Measurements from ENCODE around the gene DPM3. TPM values are rescaled to one million over a fixed set of nuclear protein-coding genes. Genes with fewer than 3 reads are reported as not detected.

DPM3 gene
- total RNA-seq, 3 donors from 2014 or later = 76.3 to 106 (median 78.4) TPM

GRCh38 chr1:155182052-155182550 is 41.8 kb upstream of the DPM3 start:
- no peak for TF ChIP-seq CTCF (IDR thresholded peaks at IDR 0.05)
- Histone ChIP-seq H3K9me3 (no peaks in the 10 kb centered on the region), H3K36me3 (ENCODE audit: low read depth) (no peaks in the 10 kb centered on the region), H3K4me3 (no peak overlapping the region), H3K4me1 (ENCODE audit: low read depth) (peaks cover 10% of the 10 kb centered on the region)
- ATAC-seq = no peak
- intact Hi-C loops (cut with DNase I, micrococcal nuclease) = no loop called here
- DNase-seq = peak in 1 of 3 donors; percentile 1

DNA sequence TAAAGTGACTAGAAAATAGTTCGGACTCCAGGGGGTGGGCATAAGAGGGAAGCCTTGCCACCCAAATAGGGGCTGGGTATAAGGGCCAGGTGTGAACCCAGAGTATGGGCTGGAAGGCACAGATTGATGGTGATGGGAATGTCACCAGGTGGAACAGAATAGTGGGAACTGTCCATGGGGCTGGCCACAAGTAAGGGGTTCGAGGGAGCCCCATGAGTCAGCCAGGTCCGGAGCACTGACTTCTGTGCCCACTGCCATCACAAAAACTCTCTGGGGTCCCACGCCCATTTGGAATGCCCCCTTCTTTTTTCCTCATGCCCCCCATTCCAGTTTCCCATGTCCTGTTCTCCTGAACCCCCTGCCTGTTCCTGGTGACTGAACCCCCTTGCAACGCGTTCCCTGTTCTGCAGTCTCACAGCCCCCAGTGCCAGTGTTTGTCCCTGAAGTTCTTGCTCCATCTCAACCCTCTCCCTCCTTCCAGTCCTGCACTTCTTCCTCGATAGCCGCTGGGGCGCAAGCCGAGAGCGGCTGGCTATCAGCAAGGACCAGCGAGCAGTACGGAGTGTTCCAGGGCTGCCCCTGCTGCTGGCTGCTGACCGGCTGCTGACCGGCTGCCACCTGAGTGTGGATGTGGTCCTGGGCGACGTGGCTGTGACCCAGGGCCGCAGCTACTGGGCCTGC is 41.2 kb upstream of the DPM3 start:
- H3K4me3 ChIP-seq = no peak overlapping the region
- DNase-seq = peak in 2 of 3 donors; percentile 25 to 50
- no peak for ATAC-seq
- intact Hi-C loops (cut with DNase I, micrococcal nuclease) = no loop called here
- no peaks in the 10 kb centered on the region for H3K9me3 ChIP-seq
- H3K36me3 ChIP-seq (ENCODE audit: low read depth) = no peaks in the 10 kb centered on the region
- TF ChIP-seq CTCF (IDR thresholded peaks at IDR 0.05) = no peak
- H3K4me1 ChIP-seq (ENCODE audit: low read depth) = peaks cover 13% of the 10 kb centered on the region

DNA sequence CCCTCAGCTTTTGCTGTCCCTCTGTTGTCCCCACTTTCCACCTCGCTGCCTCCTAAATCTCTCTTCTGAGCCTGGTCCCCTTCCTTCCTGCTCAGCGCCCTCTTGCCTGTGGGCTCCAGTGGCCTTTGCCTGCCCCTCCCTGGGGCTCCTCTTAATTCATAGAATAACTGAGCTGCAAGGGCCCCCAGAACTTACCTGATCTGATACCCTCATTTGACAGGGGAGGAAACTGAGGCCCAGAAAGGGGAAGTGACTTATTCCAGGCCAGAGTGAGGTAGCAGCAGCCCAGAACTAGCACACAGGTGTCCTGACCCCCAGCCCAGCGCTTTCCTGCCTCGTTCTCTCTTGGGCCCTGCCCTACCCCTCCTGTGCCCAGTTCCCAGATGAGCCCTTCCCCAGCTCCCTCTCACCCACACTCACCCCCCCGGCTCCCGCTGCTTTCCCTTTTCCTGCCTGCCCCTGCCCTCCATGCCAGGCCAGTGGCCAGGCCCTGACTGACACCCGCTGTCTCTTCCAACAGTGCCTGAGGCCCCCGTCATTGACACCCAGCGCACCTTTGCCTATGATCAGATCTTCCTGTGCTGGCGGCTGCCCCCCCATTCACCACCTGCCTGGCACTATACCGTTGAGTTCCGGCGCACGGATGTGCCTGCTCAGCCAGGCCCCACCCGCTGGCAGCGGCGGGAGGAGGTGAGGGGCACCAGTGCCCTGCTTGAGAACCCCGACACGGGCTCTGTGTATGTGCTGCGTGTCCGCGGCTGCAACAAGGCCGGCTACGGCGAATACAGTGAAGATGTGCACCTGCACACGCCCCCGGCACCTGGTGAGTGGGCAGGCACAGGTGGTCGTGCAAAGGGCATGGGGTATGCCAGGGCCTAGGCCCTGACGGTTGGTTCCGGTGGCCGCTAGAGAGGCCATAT is 39.0 kb upstream of the DPM3 start:
- TF ChIP-seq CTCF (IDR thresholded peaks at IDR 0.05) = no peak
- DNase-seq (peak; percentile 22 to 60 (median 34)), ATAC-seq (no peak)
- H3K36me3 ChIP-seq (ENCODE audit: low read depth) = no peaks in the 10 kb centered on the region
- no peaks in the 10 kb centered on the region for H3K9me3 ChIP-seq
- H3K4me1 ChIP-seq (ENCODE audit: low read depth) = peaks cover 8% of the 10 kb centered on the region
- intact Hi-C loops (cut with DNase I, micrococcal nuclease) = loop anchor here in 1 of 2 donors (10.0 kb wide), 1 partner anchor 45 kb away; no protein-coding TSS in a partner anchor
- H3K4me3 ChIP-seq = no peak overlapping the region

DNA sequence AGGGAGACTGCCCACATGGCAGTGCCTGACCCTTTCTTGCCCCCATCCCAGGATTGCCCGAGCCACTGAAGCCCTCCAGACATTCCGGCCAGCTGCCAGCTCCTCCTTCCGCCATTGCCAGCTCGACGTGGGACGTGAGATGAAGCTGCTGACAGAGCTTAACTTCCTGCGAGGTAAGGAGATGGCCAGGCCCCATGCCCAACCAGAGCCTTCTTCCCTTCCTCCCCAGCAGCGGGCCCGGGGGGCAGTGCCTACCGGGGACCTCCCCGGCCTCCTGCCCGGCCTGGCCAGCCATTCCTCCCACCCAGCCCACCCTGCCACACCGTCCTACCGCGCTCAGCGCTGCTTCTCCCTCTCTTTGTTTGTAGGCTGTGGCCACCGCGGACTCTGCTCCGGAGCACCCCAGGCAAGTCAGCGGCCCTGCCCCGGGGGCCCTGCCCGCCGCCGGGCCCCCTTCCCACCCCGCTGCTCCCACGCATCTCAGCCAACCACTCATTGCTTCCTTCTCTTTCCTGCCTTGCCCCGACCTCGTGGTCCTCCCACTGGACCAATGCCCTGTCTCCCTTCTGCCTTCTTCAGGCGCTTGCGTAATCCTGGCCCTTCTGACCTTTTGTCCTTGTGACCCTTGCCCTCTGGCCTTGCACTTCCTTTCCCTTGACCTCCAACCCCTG is 38.2 kb upstream of the DPM3 start:
- TF ChIP-seq CTCF (IDR thresholded peaks at IDR 0.05) = no peak
- H3K9me3 ChIP-seq = no peaks in the 10 kb centered on the region
- H3K4me3 ChIP-seq = no peak overlapping the region
- intact Hi-C loops (cut with DNase I, micrococcal nuclease) = loop anchor here in 1 of 2 donors (10.0 kb wide), 1 partner anchor 46 kb away; no protein-coding TSS in a partner anchor
- H3K36me3 ChIP-seq (ENCODE audit: low read depth) = no peaks in the 10 kb centered on the region
- peak in 2 of 3 donors; percentile 37 to 53 for DNase-seq
- H3K4me1 ChIP-seq (ENCODE audit: low read depth) = peaks cover 13% of the 10 kb centered on the region
- no peak for ATAC-seq

DNA sequence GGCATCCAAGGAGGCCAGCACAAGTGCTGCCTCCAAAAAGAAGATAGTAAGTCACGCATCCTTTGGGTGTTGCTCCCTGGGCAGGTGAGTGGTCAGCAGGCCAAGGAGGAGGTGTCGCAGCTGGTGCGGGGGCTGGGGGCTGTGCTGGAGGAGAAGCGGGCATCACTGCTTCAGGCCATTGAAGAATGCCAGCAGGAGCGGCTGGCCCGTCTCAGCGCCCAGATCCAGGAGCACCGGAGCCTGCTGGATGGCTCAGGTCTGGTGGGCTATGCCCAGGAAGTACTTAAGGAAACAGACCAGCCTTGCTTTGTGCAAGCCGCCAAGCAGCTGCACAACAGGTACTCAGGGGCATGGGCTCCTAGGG is 37.6 kb upstream of the DPM3 start:
- ATAC-seq = no peak
- intact Hi-C loops (cut with DNase I, micrococcal nuclease) = loop anchor here in 1 of 2 donors (10.0 kb wide), 1 partner anchor 47 kb away; no protein-coding TSS in a partner anchor
- TF ChIP-seq CTCF (IDR thresholded peaks at IDR 0.05) = no peak
- H3K4me3 ChIP-seq = no peak overlapping the region
- H3K36me3 ChIP-seq (ENCODE audit: low read depth) = no peaks in the 10 kb centered on the region
- peaks cover 17% of the 10 kb centered on the region for H3K4me1 ChIP-seq (ENCODE audit: low read depth)
- no peaks in the 10 kb centered on the region for H3K9me3 ChIP-seq
- DNase-seq = no peak
